HG03378 (cell line): ENCODE data around the gene RPS15.
"Not testable (repeated sequence)": the region's sequence is repeated elsewhere in the genome, so short reads cannot be mapped to it uniquely, and the experiment has no call there.

ENCODE experiments used
- ATAC-seq: cut with Tn5 transposase; IDR thresholded peaks from one replicate; pipeline ENCODE4 v1.9.1; 2021; ENCODE audit warnings: mild to moderate bottlenecking, moderate library complexity; ENCODE audit not compliant: unreplicated experiment

RPS15 gene

DNA sequence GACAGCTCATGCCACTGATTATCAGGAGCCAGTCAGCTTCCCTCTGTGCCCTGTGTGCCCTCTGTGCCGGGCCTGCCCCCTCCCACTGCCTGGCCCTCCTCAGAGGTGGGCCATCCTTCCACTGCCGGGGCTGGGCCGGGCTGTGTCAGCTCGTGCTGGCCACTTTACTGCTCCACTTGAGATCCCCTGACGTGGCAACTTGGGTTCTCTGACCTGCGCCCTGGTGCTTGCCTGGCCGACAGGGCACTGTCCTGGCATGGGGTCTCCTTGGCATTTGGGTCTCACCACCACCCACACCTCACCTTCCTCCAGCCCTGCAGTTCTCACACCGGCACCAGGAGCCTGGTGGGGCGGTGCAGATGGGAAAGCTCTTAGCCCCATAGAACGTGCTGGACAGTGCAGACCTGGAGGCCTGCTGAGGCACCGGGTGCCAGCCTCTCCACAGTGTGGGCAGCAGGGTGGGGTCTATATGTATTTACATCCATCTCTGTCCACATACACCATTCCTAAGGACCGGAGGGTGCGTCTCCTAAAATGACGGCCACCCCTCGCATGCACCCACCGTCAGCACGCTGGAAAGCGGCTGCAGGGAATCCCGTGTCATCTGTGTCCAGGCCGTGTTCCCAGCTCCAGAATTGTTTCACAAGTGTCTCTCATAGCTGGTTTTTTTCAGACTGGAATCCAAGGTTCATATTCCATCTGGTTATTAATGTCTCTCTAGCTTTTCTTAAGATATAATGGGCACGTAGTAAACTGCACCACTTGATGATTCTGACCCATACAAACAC, 19.1 kb upstream of the RPS15 start:
- ATAC-seq = no peak

DNA sequence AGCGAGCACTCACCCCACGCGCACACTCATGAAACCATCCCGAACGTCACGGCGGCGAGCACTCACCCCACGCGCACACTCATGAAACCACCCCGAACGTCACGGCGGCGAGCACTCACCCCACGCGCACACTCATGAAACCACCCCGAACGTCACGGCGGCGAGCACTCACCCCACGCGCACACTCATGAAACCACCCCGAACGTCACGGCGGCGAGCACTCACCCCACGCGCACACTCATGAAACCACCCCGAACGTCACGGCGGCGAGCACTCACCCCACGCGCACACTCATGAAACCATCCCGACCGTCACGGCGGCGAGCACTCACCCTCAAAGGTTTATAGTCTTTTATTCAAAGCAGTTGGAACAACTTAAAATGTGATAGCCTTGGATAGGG, 18.1 kb upstream of the RPS15 start:
- not testable (repeated sequence) for ATAC-seq

DNA sequence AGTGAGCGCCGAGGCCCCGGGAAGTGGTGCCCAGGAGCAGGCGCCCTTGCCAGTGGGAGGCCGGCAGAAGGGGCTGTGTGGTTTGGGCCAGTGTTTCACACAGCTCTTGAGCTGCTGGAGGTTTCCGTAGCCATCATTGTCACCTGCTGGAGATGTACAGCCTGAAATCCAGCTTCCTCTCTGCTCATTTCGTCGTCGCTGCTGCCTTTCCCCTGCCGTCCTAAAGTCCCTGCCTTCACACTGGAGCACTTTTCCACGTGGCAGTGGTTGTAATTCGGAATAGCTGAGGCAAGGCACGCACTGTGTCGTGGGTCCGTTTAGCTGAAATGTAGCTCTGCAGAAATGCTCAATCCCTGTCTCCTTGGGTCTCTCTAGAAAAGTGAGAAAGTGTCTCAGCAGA, 17.6 kb upstream of the RPS15 start:
- ATAC-seq = no peak

DNA sequence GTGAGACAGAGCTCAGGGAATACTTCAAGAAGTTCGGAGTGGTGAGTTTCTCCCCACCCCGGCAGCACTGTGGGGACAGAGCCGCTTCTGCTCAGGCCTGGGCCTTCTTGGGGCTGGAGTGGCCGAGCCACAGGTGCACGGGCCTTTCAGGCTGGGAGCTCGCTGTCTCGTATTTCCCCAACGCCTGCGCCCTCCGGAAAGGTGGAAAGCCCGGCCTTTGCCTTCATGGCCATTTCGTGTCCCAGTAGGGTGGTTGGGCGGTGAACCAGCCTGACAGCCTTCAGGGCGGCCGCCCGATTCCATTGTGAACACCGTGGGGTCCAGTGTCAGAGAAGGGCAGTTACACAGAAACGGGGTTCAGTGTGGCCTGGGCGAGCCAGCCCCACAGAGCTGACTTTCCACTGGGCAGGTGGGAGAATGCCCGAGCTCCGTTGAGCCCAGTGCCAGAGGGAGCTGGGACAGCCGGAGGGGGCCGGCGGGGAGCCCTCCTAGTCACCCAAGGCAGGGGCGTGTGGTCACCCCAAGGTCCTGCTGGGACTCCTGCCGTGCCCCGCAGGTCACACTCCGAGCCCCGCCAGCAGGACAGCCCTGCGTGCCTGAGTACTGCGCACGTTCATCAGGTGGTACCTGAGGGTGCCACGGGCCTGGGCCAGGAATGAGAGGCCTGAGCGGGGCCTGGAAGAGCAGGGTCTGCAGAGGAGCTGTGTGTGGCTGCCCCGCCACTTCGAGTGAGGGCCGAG, 16.8 kb upstream of the RPS15 start:
- ATAC-seq = no peak

DNA sequence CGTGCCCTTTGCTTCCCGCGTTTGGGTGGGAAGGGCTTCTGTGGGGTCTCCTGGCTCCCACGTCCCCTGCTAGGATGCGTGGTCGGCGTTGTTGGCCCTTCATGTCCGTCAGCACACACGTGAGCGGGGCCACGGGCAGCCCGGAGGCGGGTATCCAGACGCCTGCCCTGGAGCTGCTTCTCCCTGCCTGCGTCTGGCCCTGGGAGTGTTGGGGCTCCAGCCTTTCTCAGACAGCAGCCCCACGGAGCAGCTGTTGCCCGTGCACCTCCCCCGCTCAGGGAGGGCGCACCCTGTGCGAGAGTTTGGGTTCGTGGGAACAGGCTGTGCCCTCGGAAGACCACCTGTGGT, 16.3 kb upstream of the RPS15 start:
- ATAC-seq = no peak

DNA sequence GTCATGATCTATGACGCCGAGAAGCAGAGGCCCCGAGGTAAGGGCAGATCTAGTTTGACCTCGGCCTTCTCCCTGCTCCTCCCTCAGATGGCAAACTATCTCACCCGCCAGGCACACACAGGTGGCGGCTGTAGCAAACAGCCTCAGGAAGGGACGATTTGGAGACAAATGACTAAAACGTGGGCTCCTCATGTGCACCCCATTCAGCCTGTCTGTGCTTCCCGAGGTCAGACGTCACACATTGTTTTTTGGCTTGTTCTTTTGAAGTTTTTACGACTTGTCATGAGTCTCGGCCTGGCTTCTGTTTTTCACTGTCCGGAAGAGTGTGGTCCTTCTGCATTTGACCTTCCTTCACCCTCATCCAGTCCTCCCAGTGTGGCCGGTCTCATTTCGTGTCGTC, 15.8 kb upstream of the RPS15 start:
- no peak for ATAC-seq

DNA sequence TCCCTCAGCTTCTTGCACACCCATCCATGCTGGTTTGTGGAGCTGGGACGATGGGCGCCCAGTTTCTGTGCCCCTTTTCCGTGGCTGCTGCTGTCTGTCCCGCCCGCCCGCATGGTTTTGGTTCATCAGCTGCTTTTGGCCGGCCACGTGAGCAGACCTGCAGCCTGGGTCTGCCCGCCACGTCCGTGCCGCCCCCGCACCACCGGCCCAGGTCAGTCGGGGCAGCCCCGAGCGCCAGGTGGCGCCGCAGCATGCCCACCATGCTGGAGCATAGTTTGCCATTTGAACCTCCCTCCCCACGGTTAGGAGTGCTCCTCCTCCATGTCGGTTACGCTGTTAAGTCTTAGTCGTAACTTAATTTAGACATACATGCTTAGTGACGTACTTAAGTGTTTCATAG, 15.3 kb upstream of the RPS15 start:
- no peak for ATAC-seq

DNA sequence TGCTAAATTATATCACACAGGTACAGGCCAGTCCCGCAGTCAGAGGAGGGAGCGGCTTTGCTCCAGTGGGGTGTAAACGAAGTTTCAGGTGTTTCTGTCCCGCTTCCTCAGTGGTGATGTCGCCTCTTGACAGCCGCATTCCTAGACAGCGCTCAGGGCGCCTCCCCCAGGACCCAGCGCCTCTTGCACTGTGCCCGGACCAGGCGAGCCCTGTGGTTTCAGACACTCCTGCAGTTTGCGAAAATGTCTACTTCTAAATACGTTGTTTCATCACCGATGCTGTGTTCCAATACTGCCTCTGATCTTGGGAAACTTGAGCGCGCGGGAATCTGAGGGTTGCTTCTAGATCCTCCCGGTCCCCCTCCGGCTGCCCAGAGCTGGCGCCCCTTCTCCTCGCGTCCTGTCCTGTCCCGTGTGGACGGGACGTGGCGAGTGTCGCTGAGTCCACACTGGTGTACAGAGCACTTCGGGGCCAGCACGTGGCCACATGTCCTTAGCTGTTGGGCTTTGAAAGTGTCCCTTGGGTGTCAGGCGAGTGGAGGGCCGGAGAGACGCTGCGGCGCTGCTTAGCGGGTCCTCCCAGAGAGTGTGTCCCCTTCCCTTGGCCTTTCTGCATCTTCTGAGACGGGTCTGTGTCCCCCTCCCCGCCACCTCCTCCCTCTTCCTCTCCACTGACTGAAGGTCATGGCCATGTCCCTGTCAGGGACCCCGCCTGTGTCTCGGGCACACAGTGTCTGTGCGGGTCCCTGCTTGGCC, 14.6 kb upstream of the RPS15 start:
- no peak for ATAC-seq

DNA sequence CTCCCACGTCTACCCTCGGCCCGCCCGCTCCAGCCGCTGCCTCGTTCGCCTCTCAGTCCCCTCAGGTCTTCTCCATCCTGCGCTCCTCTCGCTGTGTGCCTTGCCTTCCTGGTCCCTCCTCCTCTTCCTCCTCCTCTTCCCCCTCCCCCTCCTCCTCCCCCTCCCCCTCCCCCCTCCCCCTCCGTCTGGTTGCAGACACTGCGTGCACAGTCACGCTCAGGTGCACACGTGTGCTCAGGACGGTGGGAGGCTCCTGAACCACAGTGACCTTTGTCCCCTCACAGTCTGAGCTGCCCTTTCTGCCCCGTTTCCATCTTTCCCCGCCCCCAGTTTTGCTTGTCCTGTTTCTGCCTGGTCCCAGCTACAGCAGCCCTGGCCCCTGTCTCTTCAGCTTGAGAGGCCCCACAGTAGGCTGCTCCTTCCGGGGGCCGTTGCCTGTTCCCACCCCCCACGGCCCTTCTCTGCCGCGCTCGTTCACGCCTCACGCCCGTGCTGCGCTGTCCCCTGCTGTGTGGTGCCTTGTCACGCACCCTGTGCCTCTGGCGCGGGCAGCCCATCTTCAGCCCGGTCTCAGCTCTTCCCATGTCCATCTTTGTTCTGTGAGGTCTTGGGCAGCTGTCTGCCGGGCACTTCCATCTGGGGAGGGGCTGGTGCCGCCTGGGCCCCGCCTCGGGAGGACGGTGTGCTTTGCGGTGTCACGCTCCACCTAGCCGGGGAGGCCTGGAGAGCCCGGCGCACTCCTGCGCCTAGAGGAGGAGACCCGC, 13.8 kb upstream of the RPS15 start:
- ATAC-seq = no peak

DNA sequence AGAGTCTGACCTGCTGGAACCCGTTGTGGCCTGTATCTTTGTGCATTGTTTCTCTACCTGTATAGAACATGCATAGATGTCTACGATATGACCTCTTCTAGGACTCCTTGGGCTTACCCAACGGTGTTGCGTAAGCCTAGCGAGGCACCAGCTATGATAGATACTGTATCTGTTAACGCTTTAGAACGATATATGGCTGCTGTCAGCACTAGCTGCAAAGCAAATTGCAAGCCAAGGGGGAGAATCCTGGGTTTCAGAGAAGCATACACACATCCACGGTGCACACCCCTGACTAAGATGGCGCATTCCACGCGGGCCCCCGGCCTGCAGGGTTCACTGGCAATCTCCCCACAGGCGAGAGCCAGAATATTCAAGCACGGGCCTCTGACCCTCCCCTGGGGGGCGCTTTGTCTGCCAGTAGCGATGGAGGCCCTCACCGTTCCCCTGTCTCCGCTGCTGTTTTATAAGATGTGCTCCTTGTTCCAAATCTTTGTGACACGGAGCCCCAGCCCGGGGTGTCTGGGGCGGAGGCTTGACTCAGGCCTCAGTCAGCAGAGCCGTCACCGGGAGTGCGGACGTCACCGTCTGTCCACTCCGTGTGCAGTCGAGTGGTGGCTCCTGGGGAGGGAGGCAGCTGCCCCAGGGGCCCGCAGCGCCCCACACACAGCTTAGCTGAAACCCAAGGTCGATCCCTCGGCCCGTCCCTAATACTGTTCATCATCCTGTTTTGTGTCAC, 12.9 kb upstream of the RPS15 start:
- no peak for ATAC-seq

DNA sequence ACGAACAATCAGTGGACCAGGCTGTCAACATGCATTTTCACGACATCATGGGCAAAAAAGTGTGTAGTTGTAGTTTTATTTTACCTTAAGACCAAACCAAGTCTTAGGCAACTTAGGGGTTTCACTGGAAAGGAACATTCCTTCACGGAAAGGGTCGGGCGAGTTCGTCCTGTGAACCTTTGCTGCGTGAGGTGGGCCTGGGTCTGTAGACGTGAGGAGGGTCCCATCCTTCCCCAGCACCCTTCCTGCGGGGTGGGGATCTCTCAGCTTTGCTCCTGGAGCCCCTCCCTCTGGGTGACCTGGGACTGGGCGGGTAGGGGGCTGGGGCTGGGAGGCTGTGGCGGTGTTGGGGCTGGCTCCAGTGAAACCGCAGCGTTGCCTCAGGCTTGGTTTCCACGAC, 12.3 kb upstream of the RPS15 start:
- ATAC-seq = no peak

DNA sequence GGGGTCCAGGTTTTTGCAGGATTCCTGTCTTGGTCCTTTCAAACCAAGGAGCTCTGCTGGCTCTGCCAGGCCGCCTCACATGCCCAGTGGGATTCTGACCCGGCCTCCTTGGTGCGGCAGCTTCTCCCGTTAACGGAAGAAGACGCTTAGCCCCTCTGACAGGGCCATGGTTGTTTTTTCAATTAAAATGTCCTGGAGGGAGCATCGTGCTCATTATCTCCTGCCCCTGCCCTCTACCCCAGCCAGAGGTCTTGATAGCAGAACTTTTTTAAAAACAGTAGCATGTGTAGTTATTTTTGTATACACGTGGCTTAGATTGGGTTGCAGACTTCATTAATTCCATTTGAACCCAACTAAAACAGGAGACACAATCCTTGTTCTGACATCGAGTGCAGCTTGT, 11.5 kb upstream of the RPS15 start:
- ATAC-seq = no peak

DNA sequence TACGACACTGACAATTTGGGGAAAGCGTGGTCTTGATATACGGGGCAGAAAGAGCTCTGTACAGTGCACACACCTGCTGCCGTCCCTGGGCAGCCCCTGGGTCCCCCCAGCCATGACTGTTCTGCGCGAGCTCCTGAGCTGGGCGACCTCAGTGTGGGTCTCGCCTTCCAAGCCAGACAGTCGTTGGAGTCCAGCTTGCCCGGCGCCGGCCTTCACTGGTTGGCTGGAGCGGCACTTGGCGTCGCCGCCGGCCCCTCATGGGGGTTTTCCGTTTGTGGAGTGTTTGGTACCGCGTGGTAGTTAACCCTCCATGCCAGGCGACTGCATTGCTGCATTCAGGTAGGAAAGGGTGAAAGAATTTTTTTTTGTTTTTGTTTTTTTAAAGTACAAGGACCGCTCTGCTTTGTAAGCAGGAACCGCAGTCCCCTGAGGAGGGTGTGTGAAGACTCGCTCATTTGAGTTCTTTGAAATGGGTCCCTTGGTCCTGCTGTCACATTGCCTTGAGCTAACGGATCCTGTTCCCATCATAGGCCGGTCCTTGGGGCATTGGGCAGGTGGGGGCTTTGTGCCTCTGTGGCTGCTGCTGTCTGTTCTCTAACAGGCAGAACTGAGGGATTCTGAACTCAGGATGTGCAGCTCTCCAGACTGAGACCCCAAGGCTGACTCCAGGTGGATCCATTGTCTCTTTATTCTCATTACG, 10.8 kb upstream of the RPS15 start:
- ATAC-seq = no peak

DNA sequence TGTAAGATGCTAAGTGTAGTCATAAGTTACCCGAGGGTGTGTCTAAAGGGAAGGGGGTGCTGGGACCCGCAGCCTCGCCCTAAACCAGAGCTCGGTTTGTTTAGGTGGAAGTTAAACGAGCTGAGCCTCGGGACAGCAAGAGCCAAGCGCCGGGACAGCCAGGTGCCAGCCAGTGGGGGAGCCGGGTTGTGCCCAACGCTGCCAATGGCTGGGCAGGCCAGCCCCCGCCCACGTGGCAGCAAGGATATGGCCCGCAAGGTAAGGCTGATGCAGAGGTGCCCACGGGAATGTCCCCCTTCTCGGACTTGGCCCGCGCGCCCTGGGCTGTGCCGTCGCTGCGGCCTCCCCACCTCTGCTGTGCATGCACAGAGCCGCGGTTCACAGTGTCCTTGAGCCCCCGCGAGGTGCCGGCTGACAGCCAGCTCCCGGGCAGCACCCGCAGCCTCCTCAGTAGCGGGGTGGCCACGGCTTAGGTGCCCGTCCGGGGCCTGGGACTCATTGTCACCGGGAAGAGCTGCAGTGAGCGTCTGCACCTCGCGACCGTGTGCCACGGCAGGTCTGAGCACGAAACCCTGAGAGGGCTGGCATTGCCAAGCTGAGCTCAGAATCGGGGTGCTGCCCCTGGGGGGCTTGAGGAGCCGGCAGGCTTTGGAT, 9.3 kb upstream of the RPS15 start:
- no peak for ATAC-seq

DNA sequence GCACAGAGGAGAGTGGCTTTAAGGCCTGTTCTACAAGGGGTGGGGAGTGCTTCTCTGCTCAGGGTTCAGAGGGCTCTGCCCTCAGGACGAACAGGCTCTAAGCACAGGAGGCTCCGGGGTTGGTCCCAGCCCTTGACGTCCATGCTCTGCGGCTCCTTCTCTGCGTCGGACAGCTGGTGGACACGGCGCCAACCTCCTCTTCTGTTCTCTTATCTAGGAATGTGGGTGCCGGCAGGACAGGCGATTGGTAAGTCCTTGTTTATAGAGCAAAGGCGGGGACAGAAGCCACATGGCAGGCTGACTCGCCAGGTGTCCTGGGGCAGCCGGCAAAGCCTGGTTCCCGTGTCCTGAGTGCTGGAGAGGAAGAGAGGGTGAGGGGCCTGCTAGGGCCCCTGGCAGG, 8.4 kb upstream of the RPS15 start:
- no peak for ATAC-seq

DNA sequence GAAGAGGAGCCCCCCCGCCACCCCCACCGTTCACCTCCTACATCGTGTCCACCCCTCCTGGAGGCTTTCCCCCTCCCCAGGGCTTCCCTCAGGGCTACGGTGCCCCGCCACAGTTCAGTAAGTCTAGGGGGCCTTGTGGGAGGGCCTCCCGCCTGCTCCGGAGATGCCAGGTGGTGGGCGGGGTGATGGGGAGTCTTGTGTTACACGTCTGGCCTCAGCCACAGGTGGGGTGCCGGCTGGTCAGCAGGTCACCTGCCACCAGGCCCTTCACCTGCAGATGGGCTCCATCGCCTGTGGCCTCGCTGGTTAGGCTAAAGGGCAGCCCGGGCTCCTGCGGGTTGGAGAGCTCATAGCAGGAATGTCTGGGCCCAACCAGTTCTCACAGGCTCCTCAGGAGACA, 8.0 kb upstream of the RPS15 start:
- ATAC-seq = no peak

DNA sequence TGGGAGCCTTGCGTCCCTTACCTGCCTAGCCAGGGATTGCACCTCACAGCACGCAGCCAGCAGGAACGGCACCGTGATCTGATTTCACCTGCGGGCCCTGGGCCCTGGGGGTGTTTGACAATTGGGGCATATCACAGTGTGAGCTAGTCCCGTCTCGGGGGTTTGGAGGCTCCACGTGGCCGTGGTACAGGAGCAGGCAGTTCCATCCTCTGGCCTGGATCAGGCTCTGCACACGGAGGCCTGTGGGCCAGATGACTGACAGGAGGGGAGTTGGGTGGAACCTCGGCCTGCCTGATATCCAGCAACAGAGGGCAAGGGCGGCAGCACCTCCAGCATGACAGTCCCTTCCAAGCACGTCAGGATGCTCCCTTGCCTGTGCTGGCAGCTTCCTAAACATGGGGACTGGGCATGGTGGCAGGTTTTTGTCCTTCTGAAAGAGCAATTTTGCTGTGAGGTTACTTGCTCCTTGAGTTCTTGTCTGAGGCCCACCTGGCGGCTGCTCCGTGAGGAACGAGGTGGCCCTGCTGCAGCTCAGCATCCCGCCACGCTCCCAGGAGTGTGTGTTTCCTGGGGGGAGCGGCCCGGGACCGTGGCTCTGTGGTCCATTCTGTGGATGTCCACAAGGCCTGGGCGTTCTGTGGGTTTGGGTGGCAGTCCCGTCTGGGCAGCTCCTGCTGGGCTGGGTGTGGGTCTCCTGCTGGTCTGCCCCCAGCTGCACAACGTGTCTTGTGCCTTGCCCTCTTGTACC, 6.3 kb upstream of the RPS15 start:
- no peak for ATAC-seq

DNA sequence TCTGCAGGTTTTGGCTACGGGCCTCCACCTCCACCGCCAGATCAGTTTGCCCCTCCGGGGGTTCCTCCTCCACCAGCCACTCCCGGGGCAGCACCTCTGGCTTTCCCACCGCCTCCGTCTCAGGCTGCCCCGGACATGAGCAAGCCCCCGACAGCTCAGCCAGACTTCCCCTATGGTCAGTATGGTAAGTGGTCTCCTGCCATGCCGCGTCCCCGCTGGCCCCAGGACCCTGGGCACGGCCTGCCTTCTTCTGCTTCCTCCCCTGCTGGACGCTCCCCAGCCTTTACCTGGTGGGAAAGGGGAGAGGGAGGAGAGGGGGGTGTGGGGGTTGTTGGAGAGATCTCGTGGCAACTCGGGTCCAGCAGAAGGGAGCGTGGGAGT, 5.7 kb upstream of the RPS15 start:
- ATAC-seq = no peak
